ENCODE results near the gene SNAP23.
"Not testable (repeated sequence)": the region's sequence is repeated elsewhere in the genome, so short reads cannot be mapped to it uniquely, and the experiment has no call there.

SNAP23 gene

DNA sequence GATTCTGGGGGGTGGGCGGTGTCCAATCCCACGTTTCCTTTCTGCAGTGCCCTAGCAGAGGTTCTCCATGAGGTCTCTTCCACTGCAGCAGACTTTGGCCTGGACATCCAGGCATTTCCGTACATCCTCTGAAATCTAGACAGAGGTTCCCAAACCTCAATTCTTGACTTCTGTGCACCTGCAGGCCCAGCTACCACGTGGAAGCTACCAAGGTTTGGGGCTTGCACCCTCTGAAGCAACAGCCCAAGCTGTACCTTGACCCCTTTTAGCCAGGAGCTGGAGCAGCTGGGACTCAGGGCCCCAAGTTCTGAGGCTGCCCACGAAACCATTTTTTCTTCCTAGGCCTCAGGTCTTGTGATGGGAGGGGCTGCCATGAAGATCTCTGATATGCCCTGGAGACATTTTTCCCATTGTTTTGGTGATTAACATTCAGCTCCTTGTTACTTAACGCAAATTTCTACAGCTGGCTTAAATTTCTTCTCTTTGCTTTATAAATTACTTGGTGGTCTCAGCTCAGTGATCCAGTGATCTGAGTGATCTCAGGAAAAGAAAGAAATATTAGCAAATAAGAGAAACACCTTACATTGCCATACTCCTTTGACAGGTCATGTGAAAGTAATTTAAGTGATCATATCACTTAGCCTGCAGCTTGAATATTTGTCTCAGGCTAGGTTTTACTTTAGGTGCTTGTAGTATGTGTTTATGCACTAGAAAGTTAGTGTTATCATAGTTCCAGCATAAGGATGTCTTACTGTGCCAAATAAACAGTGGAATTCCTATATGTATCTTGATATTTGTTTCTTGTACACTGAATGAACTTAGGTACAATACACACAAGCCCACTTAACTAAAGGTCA lies 3.0 kb downstream of the SNAP23 start:
- DNase-seq (ENCODE audit: low read depth, low spot score): peak; percentile 22

DNA sequence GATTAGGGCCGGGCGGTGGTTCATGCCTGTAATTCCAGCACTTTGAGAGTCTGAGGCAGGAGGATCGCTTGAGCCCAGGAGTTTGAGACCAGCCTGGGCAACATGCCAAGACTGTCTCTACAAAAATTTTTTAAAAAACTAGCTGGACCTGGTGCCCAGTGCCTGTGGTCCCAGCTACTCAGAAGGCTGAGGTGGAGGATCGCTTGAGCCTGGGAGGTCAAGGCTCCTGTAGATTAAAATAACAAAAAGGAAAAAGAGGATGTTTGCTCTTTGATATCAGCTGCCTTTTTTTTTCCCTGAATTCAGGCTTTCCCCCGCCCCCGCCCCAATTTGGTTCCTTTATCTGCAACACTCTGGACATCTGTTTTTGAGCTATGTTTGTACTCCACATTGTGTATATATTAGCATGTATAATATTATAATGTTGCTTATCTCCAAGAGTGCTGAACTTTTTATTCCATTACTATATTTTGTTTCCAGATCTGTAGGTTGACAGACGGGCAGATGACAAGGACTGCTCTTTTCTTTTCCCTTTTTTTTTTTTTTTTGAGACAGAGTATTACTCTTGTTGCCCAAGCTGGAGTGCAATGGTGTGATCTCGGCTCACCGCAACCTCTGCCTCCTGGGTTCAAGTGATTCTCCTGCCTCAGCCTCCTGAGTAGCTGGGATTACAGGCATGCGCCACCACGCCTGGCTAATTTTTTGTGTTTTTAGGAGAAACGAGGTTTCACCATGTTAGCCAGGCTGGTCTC lies 4.6 kb downstream of the SNAP23 start:
- peak; percentile 6 for DNase-seq (ENCODE audit: low read depth, low spot score)

DNA sequence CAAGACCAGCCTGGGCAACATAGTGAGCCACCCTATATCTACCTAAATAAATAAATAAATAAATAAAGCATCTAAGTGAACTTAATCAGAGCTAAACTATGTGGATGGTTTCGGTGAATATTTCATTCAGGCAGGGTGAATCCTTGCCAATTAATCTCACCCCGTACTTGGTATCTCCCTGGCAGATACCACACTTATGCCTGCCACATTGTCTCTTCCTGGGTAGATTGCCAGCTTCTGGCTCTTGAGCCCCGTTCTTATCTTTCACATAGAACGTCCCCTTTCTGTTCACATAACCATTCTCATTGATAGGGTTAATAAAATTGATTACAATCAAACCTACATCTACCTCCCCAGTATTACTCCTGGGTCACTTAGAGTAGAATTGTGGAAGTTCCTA lies 7.0 kb downstream of the SNAP23 start:
- DNase-seq (ENCODE audit: low read depth, low spot score): no peak

DNA sequence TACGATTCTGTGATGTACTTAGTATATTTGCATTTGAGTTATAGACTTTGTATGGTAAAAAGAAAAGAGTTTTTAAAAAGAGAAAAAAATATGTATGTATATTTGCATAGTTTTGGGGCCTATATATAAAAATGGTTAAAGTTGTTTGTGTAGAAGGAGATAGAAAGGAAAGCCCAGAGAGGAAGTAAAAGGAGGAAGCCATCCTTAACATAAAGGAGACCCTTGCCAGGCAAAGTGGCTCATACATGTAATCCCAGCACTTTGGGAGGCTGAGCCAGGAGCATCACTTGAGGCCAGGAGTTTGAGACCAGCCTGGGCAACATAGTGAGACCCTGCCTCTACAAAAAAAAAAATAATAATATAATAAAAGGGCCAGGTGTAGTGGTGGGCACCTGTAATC lies 8.4 kb downstream of the SNAP23 start:
- no peak for DNase-seq (ENCODE audit: low read depth, low spot score)

DNA sequence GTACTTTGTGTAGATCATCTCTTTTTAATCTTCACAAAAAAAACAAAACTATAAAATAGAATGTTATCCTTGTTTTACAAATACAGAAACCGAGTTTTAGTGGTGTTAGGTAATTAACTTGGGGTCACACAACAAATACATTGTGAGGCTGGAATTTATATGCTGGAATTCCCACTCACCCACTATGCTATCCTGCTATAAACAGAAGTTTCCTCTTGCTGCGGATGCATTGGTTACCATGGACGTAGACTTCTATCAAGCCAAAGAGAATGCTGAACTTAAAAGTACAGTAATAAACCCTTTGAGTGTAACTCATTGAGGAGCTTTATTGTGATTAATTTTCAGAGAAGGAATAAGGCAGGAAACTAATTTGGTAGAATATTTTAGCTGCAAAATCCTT lies 9.2 kb downstream of the SNAP23 start:
- no peak for DNase-seq (ENCODE audit: low read depth, low spot score)

DNA sequence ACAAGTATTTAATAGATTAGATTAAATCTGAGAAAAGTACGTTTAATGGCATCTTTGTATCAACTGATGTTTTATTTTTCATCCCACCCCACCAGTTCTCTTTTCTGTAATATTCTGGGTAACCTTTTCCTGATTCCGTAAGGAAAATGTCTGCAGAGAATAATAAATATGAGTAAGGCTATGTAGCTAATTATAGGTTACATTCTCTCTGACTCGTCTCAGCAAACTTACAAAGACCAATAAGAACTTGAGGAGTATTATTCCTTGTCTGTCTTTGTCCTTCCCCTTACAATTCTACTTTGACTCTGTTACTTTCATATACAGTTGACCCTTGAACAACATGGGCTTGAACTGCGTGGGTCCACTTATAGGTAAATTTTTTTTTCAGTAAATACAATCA lies 12.1 kb downstream of the SNAP23 start:
- DNase-seq (ENCODE audit: low read depth, low spot score): no peak

DNA sequence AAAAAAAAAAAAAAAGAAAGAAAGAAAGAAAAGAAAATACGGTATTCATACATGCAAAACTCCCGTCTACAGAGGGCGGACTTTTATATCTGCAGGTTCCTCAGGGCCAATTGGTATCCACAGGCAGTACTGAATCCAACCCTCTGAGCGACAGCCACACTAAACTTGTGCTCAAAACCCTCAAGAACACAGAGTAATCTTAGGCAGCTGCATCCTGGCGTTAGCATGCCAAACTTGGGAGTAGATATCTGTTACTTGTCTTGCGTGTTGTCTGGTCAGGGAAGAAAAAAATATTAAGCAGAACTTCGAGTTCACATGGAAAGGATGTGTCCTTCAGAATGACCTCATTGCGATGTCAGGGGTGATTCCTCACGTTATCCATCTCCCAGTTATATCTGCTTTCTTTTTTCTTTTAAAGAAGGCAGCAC lies 12.8 kb downstream of the SNAP23 start:
- no peak for DNase-seq (ENCODE audit: low read depth, low spot score)

- no peak for DNase-seq (ENCODE audit: low read depth, low spot score)
These were observed 15.0 kb downstream of the SNAP23 start for GRCh38 chr15:42510258-42511006.

DNA sequence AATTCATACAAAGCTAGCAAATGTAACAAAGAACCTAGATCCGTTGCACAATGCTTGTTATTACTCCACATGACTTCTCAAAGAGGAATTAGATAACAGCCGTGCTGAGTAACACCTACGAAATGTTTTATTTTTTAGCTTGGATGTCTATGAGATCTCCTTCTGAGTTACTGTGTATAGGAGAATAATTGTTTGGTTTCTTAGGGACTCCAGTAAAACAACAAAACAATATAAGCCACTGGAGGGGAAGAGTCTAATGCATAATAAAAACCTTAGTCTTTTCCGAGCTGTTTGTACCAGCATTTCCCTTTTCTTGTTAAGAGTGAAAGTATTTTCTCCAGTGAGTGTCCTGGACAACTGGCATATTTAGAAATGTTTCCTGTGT lies 15.6 kb downstream of the SNAP23 start:
- no peak for DNase-seq (ENCODE audit: low read depth, low spot score)

GRCh38 chr15:42523331-42523730 lies 27.9 kb downstream of the SNAP23 start:
- no peak for DNase-seq (ENCODE audit: low read depth, low spot score)

GRCh38 chr15:42528970-42529369 lies 33.5 kb downstream of the SNAP23 start:
- no peak for DNase-seq (ENCODE audit: low read depth, low spot score)

GRCh38 chr15:42533246-42533645 lies 37.8 kb downstream of the SNAP23 start:
- no peak for DNase-seq (ENCODE audit: low read depth, low spot score)

- no peak for DNase-seq (ENCODE audit: low read depth, low spot score)
These were observed 49.6 kb downstream of the SNAP23 start for GRCh38 chr15:42544853-42545629.

DNA sequence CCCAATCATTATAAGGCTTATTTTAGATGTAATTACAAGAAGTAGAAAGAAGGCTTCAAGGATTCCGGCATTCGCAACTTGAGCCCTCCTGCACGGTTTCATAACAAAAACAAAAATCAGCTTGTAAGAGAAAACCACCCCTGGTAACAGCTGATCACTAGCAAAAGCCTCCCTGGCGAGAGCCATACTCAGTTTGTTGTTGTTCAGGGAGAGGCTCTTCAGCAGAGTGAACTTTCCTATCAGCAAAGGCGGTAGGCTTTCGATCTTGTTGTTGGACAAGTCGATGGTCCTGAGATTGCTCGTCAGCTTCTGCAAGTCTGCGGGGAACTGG lies 52.4 kb downstream of the SNAP23 start:
- no peak for DNase-seq (ENCODE audit: low read depth, low spot score)

- DNase-seq (ENCODE audit: low read depth, low spot score): peak; percentile 95
These were observed 53.0 kb downstream of the SNAP23 start, which contains the start of the genes HAUS2 and LRRC57 for GRCh38 chr15:42548249-42549031. TSS of gene HAUS2 (plus strand) at chr15:42548838. CDS start at chr15:42548873, 35 bp downstream. TSS of gene LRRC57 (minus strand) at chr15:42548793. CDS start at chr15:42548434, 359 bp downstream.

- no peak for DNase-seq (ENCODE audit: low read depth, low spot score)
These were observed 53.6 kb downstream of the SNAP23 start for GRCh38 chr15:42549032-42549491.

DNA sequence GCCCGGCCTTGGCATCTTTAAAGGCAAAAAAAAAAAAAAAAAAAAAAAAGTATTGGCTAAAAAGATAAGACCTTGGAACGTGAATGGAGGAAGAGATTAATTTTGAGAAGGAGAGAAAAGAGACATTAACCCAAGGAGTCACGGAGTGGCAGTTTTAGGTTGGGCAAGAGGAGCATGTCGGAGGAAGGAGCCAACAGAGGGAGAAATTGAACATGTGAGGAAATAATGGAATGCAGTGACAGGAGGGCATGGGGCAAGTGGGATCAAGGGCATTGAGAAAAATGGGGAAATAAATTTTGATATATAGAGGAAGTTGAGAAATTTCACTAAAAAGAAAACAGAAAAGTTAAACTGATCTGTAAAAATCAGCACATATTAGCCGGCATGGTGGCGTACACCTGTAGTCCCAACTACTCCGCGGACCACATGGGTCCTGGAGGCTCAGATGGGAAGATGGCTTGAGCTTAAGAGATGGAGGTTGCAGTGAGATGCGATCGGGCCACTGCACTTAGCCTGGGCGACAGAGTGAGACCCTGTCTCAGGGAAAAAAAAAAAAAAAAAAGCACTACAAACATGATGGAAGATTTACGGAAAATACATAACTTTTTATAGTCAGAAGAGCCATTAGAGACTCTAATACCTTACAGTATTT lies 54.4 kb downstream of the SNAP23 start:
- no peak for DNase-seq (ENCODE audit: low read depth, low spot score)

DNA sequence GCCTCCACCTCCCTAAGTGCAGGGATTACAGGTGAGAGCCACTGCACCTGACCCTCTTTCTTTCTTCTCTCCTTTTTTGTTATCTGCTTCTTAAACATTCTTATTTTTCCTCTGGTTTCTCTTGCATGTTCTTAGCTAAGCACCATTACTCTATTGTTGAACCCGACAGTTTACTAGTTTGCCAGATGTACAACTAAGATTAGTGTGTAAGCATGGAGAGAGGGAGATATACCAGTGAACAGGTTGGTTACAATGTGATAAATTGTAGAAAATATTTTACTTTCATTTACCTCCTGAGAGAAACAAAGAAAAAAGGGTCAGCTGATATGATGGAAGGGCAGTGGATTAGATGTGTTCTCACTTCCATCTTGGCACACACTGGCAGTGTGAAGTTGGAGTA lies 58.1 kb downstream of the SNAP23 start:
- DNase-seq (ENCODE audit: low read depth, low spot score): no peak

DNA sequence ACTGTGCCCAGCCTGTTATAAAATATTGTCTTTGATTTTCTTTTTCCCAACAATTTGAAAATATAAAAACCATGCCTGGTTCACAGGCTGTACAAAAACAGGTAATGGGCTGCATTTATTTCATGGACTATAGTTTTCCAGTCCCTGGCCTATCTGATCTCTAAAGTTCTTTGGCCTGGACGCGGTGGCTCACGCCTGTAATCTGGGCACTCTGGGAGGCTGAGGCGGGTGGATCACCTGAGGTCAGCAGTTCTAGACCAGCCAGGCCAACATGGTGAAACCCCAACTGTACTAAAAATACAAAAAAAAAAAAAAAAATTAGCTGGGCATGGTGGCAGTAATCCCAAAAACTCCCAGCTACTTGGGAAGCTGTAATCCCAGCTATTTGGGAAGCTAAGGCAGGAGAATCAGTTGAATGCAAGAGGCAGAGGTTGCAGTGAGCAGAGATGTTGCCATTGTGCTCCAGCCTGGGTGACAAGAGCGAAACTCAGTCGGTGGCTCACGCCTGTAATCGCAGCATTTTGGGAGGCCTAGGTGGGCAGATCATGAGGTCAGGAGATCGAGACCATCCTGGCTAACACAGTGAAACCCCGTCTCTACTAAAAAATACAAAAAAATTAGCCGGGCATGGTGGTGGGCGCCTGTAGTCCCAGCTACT lies 61.2 kb downstream of the SNAP23 start:
- DNase-seq (ENCODE audit: low read depth, low spot score): not testable (repeated sequence)

Measured in ELF-1 (cell line).